A549 (cell line): ENCODE measurements around the gene MYO10.

Source experiments
- CEBPB ChIP-seq, 2 experiments: fragments of >200 bp in 1 of 2; sonication (Bioruptor Twin) in 1 of 2; formaldehyde crosslinking in 1 of 2; IDR thresholded peaks; 2 replicates each; pipeline ENCODE4 v1.6.1; 2012 to 2016
- KDM1A ChIP-seq: fragments of 200-600 bp; sonication (generic); IDR thresholded peaks from 2 replicates; pipeline ENCODE4 v1.6.1; 2016; ENCODE audit warnings: low read depth, mild to moderate bottlenecking
- POLR2A ChIP-seq: IDR thresholded peaks from 2 replicates; pipeline ENCODE4 v1.6.1; 2012; ENCODE audit warnings: mild to moderate bottlenecking, low read length
- RNF2 ChIP-seq: fragments of 200-600 bp; sonication (generic); IDR thresholded peaks from 2 replicates; pipeline ENCODE4 v1.6.1; 2016; ENCODE audit warnings: low read depth, mild to moderate bottlenecking, antibody characterized with exemption, moderate library complexity, borderline replicate concordance
- SMC3 ChIP-seq: fragments of >200 bp; sonication (Bioruptor Twin); formaldehyde crosslinking; IDR thresholded peaks from 3 replicates; pipeline ENCODE4 v1.6.1; 2018; ENCODE audit warnings: inconsistent platforms
- ZC3H11A ChIP-seq: fragments of 450-650 bp; IDR thresholded peaks from 2 replicates; pipeline ENCODE4 v1.6.1; 2014; ENCODE audit warnings: antibody characterized with exemption, mild to moderate bottlenecking
- ZFP36 ChIP-seq: fragments of 450-650 bp; IDR thresholded peaks from 2 replicates; pipeline ENCODE4 v1.6.1; 2014; ENCODE audit warnings: borderline replicate concordance; ENCODE audit not compliant: partially characterized antibody
- TF ChIP-seq, protein P1 (sequence below): fragments of >200 bp; sonication (Bioruptor Twin); formaldehyde crosslinking; IDR thresholded peaks from 3 replicates; pipeline ENCODE4 v1.5.1; 2016
- TF ChIP-seq, protein P2 (sequence below): fragments of >200 bp; sonication (Bioruptor Twin); formaldehyde crosslinking; IDR thresholded peaks from 3 replicates; pipeline ENCODE4 v1.6.1; 2016

DNA sequence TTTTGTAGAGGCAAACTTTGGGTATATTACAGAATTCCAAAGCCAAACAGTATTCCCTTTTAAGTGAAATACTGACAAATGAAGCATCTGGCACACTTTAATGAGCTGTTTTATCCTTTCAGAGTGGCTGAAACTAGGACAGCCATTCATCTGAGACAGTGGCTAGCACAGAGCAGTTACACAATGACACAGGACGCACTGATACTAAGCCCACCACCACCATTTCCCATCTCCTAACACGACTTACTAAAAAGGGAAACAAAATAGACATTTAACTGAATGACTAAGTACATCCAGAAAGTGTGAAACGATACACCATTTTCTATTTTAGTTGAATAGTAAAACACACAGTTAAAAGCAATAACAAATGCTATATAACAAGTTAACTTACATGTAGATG, 198.9 kb downstream of the MYO10 start:
- TF ChIP-seq, protein P1, sequence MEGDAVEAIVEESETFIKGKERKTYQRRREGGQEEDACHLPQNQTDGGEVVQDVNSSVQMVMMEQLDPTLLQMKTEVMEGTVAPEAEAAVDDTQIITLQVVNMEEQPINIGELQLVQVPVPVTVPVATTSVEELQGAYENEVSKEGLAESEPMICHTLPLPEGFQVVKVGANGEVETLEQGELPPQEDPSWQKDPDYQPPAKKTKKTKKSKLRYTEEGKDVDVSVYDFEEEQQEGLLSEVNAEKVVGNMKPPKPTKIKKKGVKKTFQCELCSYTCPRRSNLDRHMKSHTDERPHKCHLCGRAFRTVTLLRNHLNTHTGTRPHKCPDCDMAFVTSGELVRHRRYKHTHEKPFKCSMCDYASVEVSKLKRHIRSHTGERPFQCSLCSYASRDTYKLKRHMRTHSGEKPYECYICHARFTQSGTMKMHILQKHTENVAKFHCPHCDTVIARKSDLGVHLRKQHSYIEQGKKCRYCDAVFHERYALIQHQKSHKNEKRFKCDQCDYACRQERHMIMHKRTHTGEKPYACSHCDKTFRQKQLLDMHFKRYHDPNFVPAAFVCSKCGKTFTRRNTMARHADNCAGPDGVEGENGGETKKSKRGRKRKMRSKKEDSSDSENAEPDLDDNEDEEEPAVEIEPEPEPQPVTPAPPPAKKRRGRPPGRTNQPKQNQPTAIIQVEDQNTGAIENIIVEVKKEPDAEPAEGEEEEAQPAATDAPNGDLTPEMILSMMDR, result no peak
- TF ChIP-seq RNF2 (no peak), KDM1A (no peak), POLR2A (no peak), ZFP36 (no peak), SMC3 (no peak), ZC3H11A (no peak), CEBPB (IDR thresholded peaks at IDR 0.05) (no peak)
- TF ChIP-seq, protein P2, sequence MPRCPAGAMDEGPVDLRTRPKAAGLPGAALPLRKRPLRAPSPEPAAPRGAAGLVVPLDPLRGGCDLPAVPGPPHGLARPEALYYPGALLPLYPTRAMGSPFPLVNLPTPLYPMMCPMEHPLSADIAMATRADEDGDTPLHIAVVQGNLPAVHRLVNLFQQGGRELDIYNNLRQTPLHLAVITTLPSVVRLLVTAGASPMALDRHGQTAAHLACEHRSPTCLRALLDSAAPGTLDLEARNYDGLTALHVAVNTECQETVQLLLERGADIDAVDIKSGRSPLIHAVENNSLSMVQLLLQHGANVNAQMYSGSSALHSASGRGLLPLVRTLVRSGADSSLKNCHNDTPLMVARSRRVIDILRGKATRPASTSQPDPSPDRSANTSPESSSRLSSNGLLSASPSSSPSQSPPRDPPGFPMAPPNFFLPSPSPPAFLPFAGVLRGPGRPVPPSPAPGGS, result no peak
